ENCODE results near the gene PGBD4. TPM values are rescaled to one million over a fixed set of nuclear protein-coding genes. Genes with fewer than 3 reads are reported as not detected.
A peak's percentile ranks its signal among the peaks of the same experiment; 100 is the strongest.
"Not testable (repeated sequence)": the region's sequence is repeated elsewhere in the genome, so short reads cannot be mapped to it uniquely, and the experiment has no call there.

Gene PGBD4
- total RNA-seq, 1 donor from 2014 or later = 1.4 TPM

DNA sequence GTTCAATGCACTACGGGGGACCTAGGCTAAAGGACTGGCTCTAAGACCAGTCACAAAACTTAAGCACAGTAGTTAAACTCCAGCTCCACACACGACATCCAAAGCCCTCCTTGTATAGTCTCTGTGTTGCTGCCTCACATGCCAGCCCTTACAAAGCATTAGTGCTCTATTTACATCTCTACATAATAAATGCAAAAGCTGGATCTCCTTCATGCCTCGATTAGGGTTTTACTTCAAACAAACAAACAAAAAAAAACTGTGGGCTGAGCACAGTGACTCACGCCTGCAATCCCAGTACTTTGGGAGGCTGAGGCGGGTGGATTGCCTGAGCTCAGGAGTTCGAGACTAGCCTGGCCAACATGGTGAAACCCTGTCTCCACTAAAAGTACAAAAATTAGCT, 9.6 kb downstream of the PGBD4 start:
- no peak for DNase-seq (ENCODE audit: low read depth in 2 of 2)

DNA sequence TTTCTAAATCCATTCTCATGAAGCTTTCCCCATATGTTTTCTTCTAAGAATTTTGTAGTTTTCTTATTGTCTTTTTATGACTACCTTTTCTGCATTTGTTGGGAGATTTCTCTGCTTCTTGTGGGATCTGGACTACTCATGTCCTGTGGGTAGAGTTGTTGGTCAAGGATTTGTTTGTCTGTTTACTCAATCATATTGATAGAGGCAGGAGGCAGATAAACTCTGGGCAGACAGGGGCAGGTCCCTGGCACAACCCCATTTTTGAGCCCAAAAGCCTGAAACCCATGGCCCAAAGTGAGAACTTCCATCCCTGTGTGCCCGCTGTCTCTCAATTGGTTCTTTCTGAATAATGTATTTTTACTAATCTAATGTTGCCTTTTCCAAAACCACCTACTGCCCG, 12.3 kb downstream of the PGBD4 start:
- DNase-seq (ENCODE audit: low read depth in 2 of 2) = no peak

DNA sequence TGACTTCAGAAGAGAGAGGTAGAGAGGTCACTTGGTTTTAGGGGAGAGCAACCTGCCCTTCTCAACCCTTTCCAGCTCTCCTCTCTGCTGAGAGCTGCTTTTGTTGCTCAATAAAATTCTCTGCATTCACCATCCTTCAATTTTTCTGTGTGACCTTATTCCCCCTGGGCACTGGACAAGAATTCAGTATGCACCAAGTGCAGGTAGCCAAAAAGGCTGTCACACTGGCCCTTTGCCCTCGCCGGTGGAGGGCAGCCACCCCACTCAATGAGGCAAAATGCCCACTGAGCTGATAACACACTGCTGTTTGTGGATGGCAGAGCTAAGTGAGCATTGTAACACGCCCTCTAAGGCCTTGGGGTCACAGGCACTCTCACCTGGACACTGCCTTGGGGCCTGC, 12.9 kb downstream of the PGBD4 start:
- DNase-seq (ENCODE audit: low read depth in 2 of 2) = no peak

DNA sequence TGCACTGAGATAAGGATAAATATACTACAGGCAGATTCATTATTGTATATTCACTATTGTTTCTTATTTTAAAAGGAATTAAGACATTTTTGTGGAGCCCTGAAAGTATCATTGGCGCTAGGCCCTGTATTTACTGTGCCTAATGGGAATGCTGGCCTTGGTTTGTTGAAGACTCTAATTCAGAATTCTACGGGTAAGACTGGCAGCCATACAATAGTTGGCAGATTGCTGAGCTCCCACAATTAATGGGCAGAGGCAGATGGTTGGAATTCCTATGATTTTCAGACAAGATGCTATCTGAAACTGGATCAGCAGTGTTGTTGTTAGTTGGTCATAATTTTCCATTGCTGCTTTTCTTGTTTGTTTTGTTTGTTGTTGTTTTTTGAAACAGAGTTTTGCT, 14.7 kb downstream of the PGBD4 start:
- no peak for DNase-seq (ENCODE audit: low read depth in 2 of 2)

DNA sequence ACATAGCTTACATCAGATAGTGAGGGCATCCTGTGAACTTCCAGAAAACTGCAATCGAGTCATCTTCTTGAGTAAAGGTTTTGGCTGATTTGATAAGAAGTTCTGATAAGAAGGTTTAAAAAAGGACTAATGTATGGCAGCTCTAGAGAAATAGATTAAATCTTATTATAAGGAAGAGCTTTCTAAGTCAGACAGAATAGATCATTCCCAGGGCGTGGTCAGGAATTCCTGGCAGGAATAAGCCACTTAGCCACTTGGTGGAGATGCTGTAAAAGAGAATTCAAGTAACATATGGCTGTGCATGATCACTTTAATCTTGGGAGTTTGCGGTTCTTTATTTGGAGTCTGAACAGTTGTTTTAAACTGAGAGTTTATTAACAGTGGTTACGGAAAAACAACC, 17.4 kb downstream of the PGBD4 start:
- DNase-seq (ENCODE audit: low read depth in 2 of 2) = peak in 1 of 2 donors; percentile 15

DNA sequence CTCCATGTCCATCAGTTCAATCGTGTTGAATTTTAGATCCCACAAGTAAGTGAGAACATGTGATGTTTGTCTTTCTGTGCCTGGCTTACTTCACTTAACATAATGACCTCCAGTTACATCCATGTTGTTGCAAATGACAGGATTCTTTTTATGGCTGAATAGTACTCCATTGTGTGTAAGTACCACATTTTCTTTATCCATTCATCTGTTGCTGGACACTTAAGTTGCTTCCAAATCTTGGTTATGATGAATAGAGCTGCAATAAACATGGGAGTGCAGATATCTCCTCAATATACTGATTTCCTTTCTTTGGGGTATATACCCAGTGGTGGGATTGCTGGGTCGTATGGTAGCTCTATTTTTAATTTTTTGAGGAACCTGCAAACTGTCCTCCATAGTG, 18.5 kb downstream of the PGBD4 start:
- not testable (repeated sequence) for DNase-seq (ENCODE audit: low read depth in 2 of 2)

DNA sequence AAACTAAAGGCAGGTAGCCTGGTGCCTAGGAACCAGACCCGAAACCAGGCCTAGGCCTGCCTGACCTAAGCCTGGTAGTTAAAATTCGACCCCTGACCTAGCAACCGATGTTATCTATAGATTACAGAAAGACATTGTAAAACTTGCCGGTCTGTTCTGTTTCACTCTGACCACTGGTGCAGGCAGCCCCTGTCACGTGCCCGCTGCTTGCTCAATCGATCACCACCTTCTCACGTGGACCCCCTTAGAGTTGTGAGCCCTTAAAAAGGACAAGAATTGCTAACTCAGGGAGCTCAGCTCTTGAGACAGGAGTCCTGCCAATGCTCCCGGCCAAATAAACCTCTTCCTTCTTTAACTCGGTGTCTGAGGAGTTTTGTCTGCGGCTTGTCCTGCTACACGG, 19.9 kb downstream of the PGBD4 start:
- DNase-seq (ENCODE audit: low read depth in 2 of 2) = not testable (repeated sequence)

DNA sequence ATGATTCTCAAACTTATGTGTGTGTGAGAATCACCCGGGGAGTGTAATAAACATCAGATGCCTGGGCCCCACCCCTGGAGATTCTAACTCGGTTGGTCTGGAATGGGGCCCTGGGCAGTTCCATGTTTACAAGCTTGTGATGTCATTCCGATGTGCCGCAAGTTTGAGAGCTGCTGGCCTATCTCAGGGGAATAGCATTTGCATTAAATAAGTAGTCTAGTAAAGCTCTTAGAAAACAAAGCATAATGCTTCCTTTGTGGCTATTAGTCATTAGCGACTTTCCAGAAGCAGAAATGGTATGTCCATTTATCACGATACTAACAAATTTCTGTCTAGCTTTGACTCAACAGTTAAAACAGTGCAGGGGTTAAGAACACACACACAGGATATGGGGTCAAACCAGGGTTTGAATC, 20.9 kb downstream of the PGBD4 start:
- DNase-seq (ENCODE audit: low read depth in 2 of 2) = peak; percentile 11 to 93

DNA sequence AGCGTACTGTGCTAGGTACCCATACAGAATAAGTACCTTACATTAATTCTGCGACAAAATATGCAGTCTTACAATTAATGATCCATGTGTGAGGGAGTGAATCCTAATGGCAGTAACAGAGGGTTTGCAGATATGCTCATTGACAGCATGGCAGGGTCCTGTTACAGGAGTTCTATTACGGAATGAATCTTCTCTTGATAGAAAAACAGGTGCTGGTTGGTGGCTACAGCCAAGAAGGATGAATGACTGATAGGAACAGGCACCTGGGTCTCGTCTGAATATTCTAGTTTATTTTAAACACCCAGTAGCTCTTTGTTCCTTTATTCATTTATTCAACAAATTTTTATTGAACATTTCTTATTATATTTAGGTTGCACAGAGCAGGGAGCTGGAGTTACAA, 22.8 kb downstream of the PGBD4 start:
- no peak for DNase-seq (ENCODE audit: low read depth in 2 of 2)

DNA sequence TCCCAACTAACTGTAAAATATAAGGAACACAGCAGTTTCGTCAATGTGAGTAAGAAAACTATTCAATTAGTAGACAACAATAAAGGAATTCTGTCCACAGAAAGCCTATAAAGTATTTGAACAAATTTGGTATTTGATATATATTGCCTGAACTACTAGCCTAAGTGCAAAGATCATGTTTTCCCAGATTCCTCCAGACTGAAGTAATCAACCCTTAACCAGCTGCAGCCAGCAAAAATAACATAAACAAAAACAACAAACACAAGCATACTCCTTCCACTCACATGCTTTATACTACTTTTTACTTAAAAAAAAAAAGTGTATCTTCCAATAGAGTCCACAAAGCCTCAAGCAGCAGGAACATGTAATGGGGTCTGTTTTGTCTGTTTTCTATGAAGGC, 24.1 kb downstream of the PGBD4 start:
- no peak for DNase-seq (ENCODE audit: low read depth in 2 of 2)

DNA sequence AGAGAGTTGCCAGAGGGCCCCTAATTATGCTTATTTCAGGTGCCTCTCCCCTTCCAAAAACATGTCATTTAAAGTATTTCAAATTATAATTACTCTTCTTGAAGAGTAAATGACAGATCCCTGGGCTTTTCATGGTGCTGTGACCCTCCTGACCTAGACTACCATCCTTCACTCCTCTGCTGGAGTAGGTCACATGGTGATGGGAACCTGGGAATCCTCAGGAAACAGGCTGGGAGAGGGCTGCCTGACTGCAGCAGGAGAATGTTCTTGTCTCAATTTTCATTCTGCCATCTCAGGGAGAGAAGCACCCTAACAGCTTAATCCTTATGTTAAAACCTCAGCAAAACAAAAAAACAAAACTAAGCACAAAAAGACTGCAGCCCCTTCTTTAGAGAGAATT, 24.6 kb downstream of the PGBD4 start:
- DNase-seq (ENCODE audit: low read depth in 2 of 2) = no peak

DNA sequence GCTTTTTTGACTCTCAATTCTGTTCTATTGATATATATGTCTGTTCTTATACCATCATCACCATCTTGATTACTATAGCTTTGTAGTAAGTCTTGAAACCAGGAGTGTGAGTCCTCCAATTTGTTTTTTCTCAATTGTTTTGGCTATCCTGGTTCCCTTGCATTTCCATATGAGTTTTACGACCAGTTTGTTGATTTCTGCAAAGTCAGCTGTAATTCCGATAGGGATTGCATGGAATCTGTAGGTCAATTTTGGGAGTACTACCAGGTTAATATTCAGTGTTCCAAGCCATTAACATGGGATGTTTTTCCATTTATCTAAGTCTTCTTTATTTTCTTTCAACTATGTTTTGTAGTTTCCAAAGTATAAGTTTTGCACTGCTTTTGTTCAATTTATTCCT, 27.0 kb downstream of the PGBD4 start:
- DNase-seq (ENCODE audit: low read depth in 2 of 2) = no peak

DNA sequence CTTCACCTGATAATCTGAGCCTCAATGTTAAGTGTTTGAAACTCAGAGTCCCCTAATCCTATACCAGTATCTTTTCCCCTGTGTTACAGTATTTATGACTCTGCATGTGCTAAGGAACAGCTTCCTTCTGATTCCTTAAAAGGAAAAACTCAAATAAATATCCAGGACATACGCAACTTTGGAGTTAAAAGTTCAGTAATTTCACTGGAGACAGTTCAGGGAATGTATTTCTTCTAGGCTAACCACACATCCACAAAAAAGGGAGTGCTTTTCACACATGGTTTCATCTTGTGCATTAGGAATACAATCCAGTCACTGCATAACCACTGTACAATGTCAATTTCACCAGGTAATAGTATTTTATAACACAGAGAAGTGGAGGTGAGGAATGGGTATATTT, 31.0 kb downstream of the PGBD4 start:
- DNase-seq (ENCODE audit: low read depth in 2 of 2) = no peak

DNA sequence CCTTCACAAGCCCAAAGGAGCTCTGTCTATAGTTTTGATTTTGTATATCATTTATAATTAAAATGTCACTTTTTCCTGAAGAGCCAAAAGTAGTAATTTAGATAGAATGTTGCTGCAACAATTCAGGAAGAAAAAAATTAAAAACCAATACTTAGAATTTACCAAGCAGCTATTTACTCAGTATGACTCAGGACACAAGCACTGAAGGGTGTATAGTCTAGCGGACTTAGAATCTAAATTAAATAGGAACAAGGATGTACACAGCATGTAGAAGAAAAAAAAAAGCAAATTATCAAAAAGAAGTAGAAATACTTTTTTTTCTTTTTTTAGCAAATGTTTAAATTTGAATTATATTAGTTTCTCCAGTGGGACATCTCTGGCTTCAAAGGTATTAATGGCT, 31.6 kb downstream of the PGBD4 start:
- DNase-seq (ENCODE audit: low read depth in 2 of 2) = no peak

DNA sequence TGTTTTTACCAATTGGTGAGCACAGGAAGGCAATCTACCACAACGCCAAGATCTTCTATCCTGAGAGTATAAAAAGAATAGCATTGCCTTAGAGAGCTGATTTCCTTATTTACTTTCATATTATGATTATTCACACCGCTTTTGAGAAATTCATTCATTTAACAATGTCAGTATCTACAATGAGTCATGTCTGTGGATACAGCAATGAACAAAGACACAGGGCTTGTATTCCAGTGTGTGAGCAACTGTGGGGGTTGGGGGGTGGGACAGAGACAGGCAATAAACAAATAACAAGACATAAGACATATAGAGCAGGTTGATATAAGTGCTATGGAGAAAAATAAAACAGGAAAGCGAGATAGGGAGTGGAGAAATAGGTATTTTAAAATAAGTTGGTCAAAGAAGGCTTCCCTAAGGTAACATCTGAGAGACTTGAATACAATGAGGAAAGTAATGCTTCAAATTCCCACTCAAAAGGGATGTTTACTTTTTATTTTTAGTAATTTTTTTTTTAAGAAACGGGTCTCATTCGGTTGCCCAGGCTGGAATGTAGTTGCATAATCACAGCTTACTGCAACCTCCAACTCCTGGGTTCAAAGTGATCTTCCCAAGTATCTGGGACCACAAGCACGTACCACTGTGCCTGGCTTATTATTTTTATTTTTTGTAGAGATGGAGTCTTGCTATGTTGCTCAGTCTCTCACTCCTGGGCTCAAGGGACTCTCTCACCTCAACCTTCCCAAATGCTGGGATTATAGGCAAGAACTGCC, 45.7 kb downstream of the PGBD4 start:
- DNase-seq (ENCODE audit: low read depth in 2 of 2) = peak; percentile 24 to 89

DNA sequence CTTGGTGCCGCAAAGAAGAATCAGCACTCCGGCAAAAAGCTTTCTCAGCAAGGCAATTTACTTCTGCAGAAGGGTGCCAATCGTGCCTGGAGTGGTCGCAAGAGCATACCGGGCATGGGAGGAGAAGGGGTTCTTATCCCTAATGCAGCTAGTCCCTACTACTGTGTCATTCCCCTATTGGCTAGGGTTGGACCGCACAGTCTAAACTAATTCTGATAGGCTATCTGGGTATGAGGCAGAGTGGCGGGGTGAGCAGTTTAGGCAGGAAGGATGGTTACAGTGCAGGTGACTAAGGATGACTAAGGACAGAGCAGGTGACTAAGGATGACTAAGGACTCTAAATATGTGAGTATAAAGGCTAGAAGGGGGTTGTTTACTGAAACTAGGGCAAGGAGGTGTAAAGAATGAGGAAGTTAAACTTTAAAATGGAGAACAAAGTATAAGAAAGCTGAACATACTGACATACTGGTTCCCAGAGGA, 52.9 kb downstream of the PGBD4 start:
- peak; percentile 3 to 6 for DNase-seq (ENCODE audit: low read depth in 2 of 2)

DNA sequence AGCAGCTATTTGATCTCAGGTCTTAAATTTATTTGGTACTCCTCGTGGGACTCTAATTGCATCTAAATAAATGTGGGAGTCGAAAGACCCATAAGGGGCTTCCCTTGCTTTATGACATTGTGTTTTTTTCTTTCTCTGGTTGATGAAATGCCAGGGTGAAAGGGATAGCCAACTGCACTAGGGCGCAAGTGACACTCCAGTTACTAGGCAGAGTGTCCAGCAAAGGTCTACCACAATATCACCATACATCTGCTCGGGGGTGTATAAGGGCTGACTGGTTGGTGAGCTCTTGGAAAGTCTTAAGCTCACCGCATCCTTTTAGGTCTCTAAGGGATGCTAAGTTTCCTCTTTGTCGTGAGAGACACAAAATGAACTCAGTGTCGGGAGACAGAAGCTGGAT, 54.0 kb downstream of the PGBD4 start:
- DNase-seq (ENCODE audit: low read depth in 2 of 2) = no peak

Other genes starting within 250 kb of the PGBD4 start
- gene CHRM5, start 133.6 kb upstream of the PGBD4 start, total RNA-seq = 0.20 and 0.22 TPM in 2 replicates
- 19.4 and 21.2 TPM in 2 replicates for gene AVEN, start 62.9 kb upstream of the PGBD4 start, total RNA-seq
- 23.8 and 35.9 TPM in 2 replicates for gene EMC7, start 221 bp upstream of the PGBD4 start, total RNA-seq
- 21.8 and 31.0 TPM in 2 replicates for gene KATNBL1, start 108.0 kb downstream of the PGBD4 start, total RNA-seq
- gene EMC4, start 122.9 kb downstream of the PGBD4 start, total RNA-seq = 140 and 163 TPM in 2 replicates
- gene SLC12A6, start 235.7 kb downstream of the PGBD4 start, total RNA-seq = 16.8 and 18.8 TPM in 2 replicates
- 131 and 263 TPM in 2 replicates for gene NOP10, start 241.1 kb downstream of the PGBD4 start, total RNA-seq
- not detected in 2 replicates for gene NUTM1, start 241.2 kb downstream of the PGBD4 start, total RNA-seq

Data from lung microvascular endothelial cell (primary cell).